SU-DHL-6 (cell line): ENCODE results near the gene APBB2.

Experiments used
- H2AFZ ChIP-seq: fragments of 200-600 bp; sonication (generic); 2 replicates; pipeline ENCODE4 v1.6.1; 2014; ENCODE audit warnings: low read depth, mild to moderate bottlenecking, moderate library complexity, mixed read lengths, antibody characterized with exemption, low read length; ENCODE audit not compliant: severe bottlenecking
- H3F3A ChIP-seq: fragments of 200-600 bp; shearing (Covaris generic); 2 replicates; pipeline ENCODE4 v1.6.0; 2016; ENCODE audit warnings: antibody characterized with exemption, mild to moderate bottlenecking; ENCODE audit not compliant: insufficient read depth
- H3K27ac ChIP-seq: fragments of 200-600 bp; sonication (generic); 2 replicates; pipeline ENCODE4 v1.5.1; 2016; ENCODE audit warnings: low read depth, mild to moderate bottlenecking, low read length, moderate library complexity, mixed read lengths
- H3K27me3 ChIP-seq: fragments of 200-600 bp; sonication (generic), shearing (Covaris generic); 2 replicates; pipeline ENCODE4 v1.6.0; 2014; ENCODE audit warnings: mild to moderate bottlenecking, low read length
- H3K36me3 ChIP-seq: fragments of 200-600 bp; sonication (generic); 2 replicates; pipeline ENCODE4 v1.6.1; 2014; ENCODE audit warnings: mild to moderate bottlenecking, low read length, mixed read lengths
- H3K4me2 ChIP-seq: fragments of 300-600, 200-600 bp; shearing (Covaris generic), sonication (generic); 2 replicates; pipeline ENCODE4 v1.6.0; 2014; ENCODE audit warnings: low read length, low read depth, mild to moderate bottlenecking; ENCODE audit not compliant: poor library complexity, severe bottlenecking
- H3K4me3 ChIP-seq: fragments of 200-600 bp; sonication (generic); 2 replicates; pipeline ENCODE4 v1.5.1; 2014; ENCODE audit warnings: antibody characterized with exemption, low read length, mild to moderate bottlenecking, mixed read lengths; ENCODE audit not compliant: insufficient read depth, poor library complexity, severe bottlenecking
- H3K79me2 ChIP-seq: fragments of 200-600 bp; sonication (generic); 2 replicates; pipeline ENCODE4 v1.6.1; 2014; ENCODE audit warnings: mild to moderate bottlenecking, low read length, moderate library complexity; ENCODE audit not compliant: insufficient read depth
- H3K9ac ChIP-seq: fragments of 200-600 bp; sonication (generic); 2 replicates; pipeline ENCODE4 v1.7.0; 2014; ENCODE audit warnings: mild to moderate bottlenecking, low read length
- H3K9me2 ChIP-seq: fragments of 200-600 bp; sonication (generic); replicated peaks from 2 replicates; pipeline ENCODE4 v1.6.1; 2014; ENCODE audit warnings: low read length; ENCODE audit not compliant: insufficient read depth
- H3K9me3 ChIP-seq: fragments of 200-600 bp; sonication (generic); 2 replicates; pipeline ENCODE4 v1.6.1; 2014; ENCODE audit warnings: low read length, mixed read lengths; ENCODE audit not compliant: insufficient read depth
- H4K20me1 ChIP-seq: fragments of 200-600 bp; sonication (generic); 2 replicates; pipeline ENCODE4 v1.6.1; 2014; ENCODE audit warnings: low read depth, mild to moderate bottlenecking, antibody characterized with exemption, low read length, moderate library complexity, mixed read lengths
- EZH2phosphoT487 ChIP-seq: fragments of 200-600 bp; sonication (generic), shearing (Covaris generic); conservative IDR thresholded peaks from 2 replicates; pipeline ENCODE4 v1.6.1; 2018; ENCODE audit warnings: mild to moderate bottlenecking, antibody characterized with exemption, low read length, moderate library complexity, mixed read lengths
- TF ChIP-seq, protein P1 (sequence below): fragments of 200-600 bp; sonication (generic); IDR thresholded peaks from one replicate; pipeline ENCODE4 v1.5.1; 2017; ENCODE audit warnings: antibody characterized with exemption, mild to moderate bottlenecking, low read length, moderate library complexity; ENCODE audit not compliant: insufficient read depth, poor library complexity, severe bottlenecking

Gene APBB2

DNA sequence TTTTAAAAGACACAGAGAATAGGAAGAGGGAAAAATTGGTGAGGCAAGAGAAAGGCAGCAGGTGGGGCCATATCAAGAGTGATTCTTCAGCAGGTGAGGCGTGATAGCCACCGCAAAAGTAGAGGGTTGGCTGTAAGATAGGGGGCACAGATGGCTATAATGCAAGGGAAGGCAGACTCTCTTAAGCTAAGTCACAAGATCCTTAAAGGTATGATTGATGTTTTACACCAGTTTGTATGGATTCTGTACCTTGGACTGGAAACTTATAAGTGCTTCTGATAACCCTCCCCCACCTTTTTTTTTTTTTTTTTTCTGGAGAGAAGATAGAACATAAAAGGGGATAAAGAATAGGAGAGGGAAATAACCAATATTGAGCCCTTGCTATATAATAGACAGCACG is 424.6 kb downstream of the APBB2 start:
- H3K36me3 ChIP-seq, result no peaks in the 10 kb centered on the region
- H3K4me2 ChIP-seq, result no peak overlapping the region
- no peak overlapping the region for H2AFZ ChIP-seq
- H3K9me3 ChIP-seq, result no peaks in the 10 kb centered on the region
- no peaks in the 10 kb centered on the region for H4K20me1 ChIP-seq
- TF ChIP-seq EZH2phosphoT487, result no peak
- TF ChIP-seq, protein P1, sequence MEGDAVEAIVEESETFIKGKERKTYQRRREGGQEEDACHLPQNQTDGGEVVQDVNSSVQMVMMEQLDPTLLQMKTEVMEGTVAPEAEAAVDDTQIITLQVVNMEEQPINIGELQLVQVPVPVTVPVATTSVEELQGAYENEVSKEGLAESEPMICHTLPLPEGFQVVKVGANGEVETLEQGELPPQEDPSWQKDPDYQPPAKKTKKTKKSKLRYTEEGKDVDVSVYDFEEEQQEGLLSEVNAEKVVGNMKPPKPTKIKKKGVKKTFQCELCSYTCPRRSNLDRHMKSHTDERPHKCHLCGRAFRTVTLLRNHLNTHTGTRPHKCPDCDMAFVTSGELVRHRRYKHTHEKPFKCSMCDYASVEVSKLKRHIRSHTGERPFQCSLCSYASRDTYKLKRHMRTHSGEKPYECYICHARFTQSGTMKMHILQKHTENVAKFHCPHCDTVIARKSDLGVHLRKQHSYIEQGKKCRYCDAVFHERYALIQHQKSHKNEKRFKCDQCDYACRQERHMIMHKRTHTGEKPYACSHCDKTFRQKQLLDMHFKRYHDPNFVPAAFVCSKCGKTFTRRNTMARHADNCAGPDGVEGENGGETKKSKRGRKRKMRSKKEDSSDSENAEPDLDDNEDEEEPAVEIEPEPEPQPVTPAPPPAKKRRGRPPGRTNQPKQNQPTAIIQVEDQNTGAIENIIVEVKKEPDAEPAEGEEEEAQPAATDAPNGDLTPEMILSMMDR, result no peak
- no peaks in the 10 kb centered on the region for H3F3A ChIP-seq
- H3K9me2 ChIP-seq, result no peaks in the 10 kb centered on the region
- H3K27ac ChIP-seq, result no peak overlapping the region
- no peak overlapping the region for H3K4me3 ChIP-seq
- no peaks in the 10 kb centered on the region for H3K27me3 ChIP-seq
- H3K9ac ChIP-seq, result no peak overlapping the region
- H3K79me2 ChIP-seq, result no peaks in the 10 kb centered on the region

DNA sequence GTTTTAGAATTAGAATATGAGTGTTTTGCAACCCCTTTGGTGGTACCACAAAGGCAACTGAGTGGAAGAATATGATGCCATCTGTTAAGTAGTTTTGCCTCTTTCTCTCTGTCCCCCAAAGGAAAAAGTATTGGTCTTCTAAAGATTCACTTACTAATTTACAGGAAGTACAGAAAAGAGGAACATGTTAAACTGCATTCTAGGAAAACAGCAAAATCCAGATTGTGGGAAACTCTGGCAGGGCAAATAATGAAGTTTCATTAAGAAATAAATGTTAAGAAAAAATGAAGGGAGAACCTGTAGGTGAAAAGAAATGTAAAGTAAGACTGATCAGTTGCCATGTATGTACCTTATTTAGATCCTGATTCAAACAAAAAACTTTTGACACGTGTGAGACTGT is 425.3 kb downstream of the APBB2 start:
- Histone ChIP-seq H4K20me1 (no peaks in the 10 kb centered on the region), H3K9ac (no peak overlapping the region), H3F3A (no peaks in the 10 kb centered on the region), H3K4me3 (no peak overlapping the region), H3K27me3 (no peaks in the 10 kb centered on the region), H3K27ac (no peak overlapping the region), H3K9me2 (no peaks in the 10 kb centered on the region), H3K79me2 (no peaks in the 10 kb centered on the region), H3K36me3 (no peaks in the 10 kb centered on the region), H3K9me3 (no peaks in the 10 kb centered on the region), H2AFZ (no peak overlapping the region), H3K4me2 (no peak overlapping the region)
- TF ChIP-seq EZH2phosphoT487, result no peak
- TF ChIP-seq, protein P1, result no peak

DNA sequence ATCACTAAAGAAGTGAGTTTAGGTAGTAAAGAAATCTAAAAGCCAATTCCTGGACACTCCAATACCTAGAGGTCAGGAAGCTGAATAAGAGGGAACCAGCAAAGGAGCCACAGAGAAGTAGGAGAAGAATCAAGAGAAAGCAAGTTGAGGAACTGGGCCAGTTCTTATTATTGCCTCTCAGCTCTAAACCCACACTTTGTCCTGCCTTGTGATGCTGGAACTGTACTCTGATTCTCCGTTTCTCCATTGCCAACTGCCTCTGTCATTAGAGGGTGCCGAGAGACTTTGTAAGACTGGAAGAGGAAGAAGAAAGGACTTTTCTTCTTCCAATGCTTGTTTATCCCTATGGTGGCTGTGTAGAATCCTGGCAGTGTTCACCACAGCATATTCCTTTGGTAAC is 426.0 kb downstream of the APBB2 start:
- Histone ChIP-seq H3K4me2 (no peak overlapping the region), H3K36me3 (no peaks in the 10 kb centered on the region)

More for the DNA sequence above, 426.0 kb downstream of the APBB2 start:
- Histone ChIP-seq H3K9me3 (no peaks in the 10 kb centered on the region), H4K20me1 (no peaks in the 10 kb centered on the region), H3K79me2 (no peaks in the 10 kb centered on the region), H3K4me3 (no peak overlapping the region), H3K27ac (no peak overlapping the region), H3K9me2 (no peaks in the 10 kb centered on the region), H3K9ac (no peak overlapping the region), H3F3A (no peaks in the 10 kb centered on the region), H3K27me3 (no peaks in the 10 kb centered on the region), H2AFZ (no peak overlapping the region)
- TF ChIP-seq EZH2phosphoT487, result no peak
- TF ChIP-seq, protein P1, result no peak
